Loucy (cell line): ENCODE measurements around the gene ESYT2.

Source experiments
- H2AFZ ChIP-seq: fragments of 200-600 bp; sonication (generic); 2 replicates; pipeline ENCODE4 v1.6.0; 2016; ENCODE audit warnings: antibody characterized with exemption, mild to moderate bottlenecking, low read length, moderate library complexity
- H3F3A ChIP-seq: fragments of 200-600 bp; 2 replicates; pipeline ENCODE4 v1.6.0; 2016; ENCODE audit warnings: antibody characterized with exemption, low read depth, mild to moderate bottlenecking
- H3K27me3 ChIP-seq: fragments of 200-600 bp; sonication (generic); 2 replicates; pipeline ENCODE4 v1.6.1; 2014; ENCODE audit warnings: low read length, mild to moderate bottlenecking; ENCODE audit not compliant: insufficient read depth, poor library complexity, severe bottlenecking
- H3K36me3 ChIP-seq: fragments of 200-600 bp; sonication (generic); 2 replicates; pipeline ENCODE4 v1.6.1; 2016; ENCODE audit warnings: low read length; ENCODE audit not compliant: insufficient read depth
- H3K4me1 ChIP-seq: fragments of 200-600 bp; sonication (generic); 2 replicates; pipeline ENCODE4 v1.5.1; 2014; ENCODE audit warnings: low read length, mild to moderate bottlenecking; ENCODE audit not compliant: insufficient read depth, poor library complexity, severe bottlenecking
- H3K4me2 ChIP-seq: fragments of 200-600 bp; sonication (generic); 2 replicates; pipeline ENCODE4 v1.6.0; 2014; ENCODE audit warnings: antibody characterized with exemption, low read length, low read depth, mild to moderate bottlenecking; ENCODE audit not compliant: poor library complexity, severe bottlenecking
- H3K4me3 ChIP-seq: fragments of 200-600 bp; sonication (generic); 2 replicates; pipeline ENCODE4 v1.5.1; 2014; ENCODE audit warnings: low read length, mild to moderate bottlenecking, mixed read lengths; ENCODE audit not compliant: poor library complexity, severe bottlenecking
- H3K79me2 ChIP-seq: fragments of 200-600 bp; sonication (generic); 2 replicates; pipeline ENCODE4 v1.6.1; 2014; ENCODE audit warnings: low read length; ENCODE audit not compliant: insufficient read depth
- H3K9ac ChIP-seq: fragments of 200-600 bp; sonication (generic); 2 replicates; pipeline ENCODE4 v1.6.0; 2014; ENCODE audit warnings: mild to moderate bottlenecking, low read depth, low read length, moderate library complexity; ENCODE audit not compliant: poor library complexity, severe bottlenecking
- H3K9me2 ChIP-seq: fragments of 200-600 bp; sonication (generic); replicated peaks from 2 replicates; pipeline ENCODE4 v1.6.1; 2016; ENCODE audit warnings: low read depth, low read length, mixed read lengths
- H3K9me3 ChIP-seq: fragments of 200-600 bp; sonication (generic); 2 replicates; pipeline ENCODE4 v1.6.1; 2014; ENCODE audit warnings: mild to moderate bottlenecking, antibody characterized with exemption, low read length, low read depth; ENCODE audit not compliant: insufficient read depth
- H4K20me1 ChIP-seq: fragments of 200-600 bp; sonication (generic); 2 replicates; pipeline ENCODE4 v1.6.0; 2014; ENCODE audit warnings: antibody characterized with exemption, low read length, mild to moderate bottlenecking; ENCODE audit not compliant: insufficient read depth, poor library complexity, severe bottlenecking
- EZH2phosphoT487 ChIP-seq: fragments of 200-600 bp; IDR thresholded peaks from 2 replicates; pipeline ENCODE4 v1.6.1; 2018; ENCODE audit warnings: antibody characterized with exemption, mild to moderate bottlenecking, moderate library complexity, borderline replicate concordance
- TF ChIP-seq, protein P1 (sequence below): fragments of 200-600 bp; sonication (generic); conservative IDR thresholded peaks from 2 replicates; pipeline ENCODE4 v1.5.1; 2014; ENCODE audit warnings: mild to moderate bottlenecking, antibody characterized with exemption, low read length

The ESYT2 gene

DNA sequence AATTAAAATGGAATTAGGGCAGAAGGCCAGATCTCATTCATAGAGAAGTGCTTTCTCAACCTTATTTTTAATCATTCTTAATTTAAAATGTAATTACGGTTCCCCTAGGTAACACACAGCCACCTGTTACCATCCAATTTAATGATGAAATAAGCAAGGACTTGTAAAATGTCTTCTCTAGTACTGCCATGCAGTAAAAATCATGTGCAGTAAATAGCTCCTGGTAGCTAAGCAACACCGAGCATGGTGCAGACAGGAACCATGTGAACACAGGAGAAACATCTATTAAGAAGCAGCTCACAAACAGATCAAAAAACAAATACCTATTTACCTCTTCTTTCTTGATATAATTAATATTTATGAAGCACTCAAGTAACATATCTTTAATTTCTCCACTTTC, 139.8 kb downstream of the ESYT2 start:
- H3K4me1 ChIP-seq = peaks cover 15% of the 10 kb centered on the region
- H3K9ac ChIP-seq = no peak overlapping the region
- H3K36me3 ChIP-seq = peaks cover 68% of the 10 kb centered on the region; the same call in 1 of the 2 replicates
- TF ChIP-seq, protein P1, sequence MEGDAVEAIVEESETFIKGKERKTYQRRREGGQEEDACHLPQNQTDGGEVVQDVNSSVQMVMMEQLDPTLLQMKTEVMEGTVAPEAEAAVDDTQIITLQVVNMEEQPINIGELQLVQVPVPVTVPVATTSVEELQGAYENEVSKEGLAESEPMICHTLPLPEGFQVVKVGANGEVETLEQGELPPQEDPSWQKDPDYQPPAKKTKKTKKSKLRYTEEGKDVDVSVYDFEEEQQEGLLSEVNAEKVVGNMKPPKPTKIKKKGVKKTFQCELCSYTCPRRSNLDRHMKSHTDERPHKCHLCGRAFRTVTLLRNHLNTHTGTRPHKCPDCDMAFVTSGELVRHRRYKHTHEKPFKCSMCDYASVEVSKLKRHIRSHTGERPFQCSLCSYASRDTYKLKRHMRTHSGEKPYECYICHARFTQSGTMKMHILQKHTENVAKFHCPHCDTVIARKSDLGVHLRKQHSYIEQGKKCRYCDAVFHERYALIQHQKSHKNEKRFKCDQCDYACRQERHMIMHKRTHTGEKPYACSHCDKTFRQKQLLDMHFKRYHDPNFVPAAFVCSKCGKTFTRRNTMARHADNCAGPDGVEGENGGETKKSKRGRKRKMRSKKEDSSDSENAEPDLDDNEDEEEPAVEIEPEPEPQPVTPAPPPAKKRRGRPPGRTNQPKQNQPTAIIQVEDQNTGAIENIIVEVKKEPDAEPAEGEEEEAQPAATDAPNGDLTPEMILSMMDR = no peak
- TF ChIP-seq EZH2phosphoT487 = no peak
- H3K9me2 ChIP-seq = no peaks in the 10 kb centered on the region
- no peak overlapping the region for H2AFZ ChIP-seq
- H3F3A ChIP-seq = no peaks in the 10 kb centered on the region
- H3K27me3 ChIP-seq = no peaks in the 10 kb centered on the region
- H3K9me3 ChIP-seq = no peaks in the 10 kb centered on the region
- H3K79me2 ChIP-seq = peaks cover 19% of the 10 kb centered on the region; the same call in 1 of the 2 replicates
- no peak overlapping the region for H3K4me3 ChIP-seq
- H4K20me1 ChIP-seq = no peaks in the 10 kb centered on the region
- H3K4me2 ChIP-seq = no peak overlapping the region

DNA sequence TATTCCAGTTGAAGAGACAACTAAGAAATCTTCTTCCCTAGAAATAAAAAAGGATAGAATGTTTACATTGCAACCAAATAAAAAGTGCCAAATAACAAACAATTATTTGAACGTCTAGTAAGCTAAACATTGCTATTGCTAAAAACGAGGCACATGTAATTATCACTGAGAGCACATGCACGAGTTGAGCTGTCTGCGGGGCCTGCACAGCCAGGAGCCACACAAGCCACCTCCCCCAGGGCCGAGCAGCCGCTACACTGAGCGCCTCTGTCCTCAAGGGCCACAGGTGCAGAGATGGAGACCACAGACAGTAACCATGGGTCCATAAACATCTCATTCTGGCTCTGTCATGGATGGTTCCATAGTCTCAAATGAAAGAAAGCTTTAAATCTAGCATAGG, 141.9 kb downstream of the ESYT2 start:
- no peaks in the 10 kb centered on the region for H3K9me2 ChIP-seq
- no peak for TF ChIP-seq EZH2phosphoT487
- TF ChIP-seq, protein P1 = no peak
- H3K36me3 ChIP-seq = peaks cover 83% of the 10 kb centered on the region; the same call in 1 of the 2 replicates

DNA sequence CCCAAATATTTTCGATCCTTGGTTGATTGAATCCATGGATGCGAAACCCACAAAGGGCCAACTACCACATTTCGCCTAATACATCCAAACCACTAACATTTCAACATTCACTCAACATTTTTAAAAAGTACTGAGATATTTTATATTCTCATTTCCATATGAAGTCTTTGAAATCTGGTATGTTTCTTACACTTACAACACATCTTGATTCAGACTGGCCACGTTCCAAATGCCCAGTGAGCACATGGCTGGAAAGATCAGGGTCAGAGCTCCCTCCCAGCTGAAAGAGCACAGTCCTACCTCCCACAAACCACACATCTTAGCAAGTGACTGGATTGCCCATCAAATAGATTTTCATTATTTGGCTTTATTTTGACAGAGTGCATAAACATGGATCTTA, 143.6 kb downstream of the ESYT2 start:
- no peaks in the 10 kb centered on the region for H3K9me2 ChIP-seq
- H3K4me1 ChIP-seq = peaks cover 2% of the 10 kb centered on the region
- H3K4me2 ChIP-seq = no peak overlapping the region
- H3K36me3 ChIP-seq = peaks cover 76% of the 10 kb centered on the region; the same call in 1 of the 2 replicates
- no peak overlapping the region for H3K4me3 ChIP-seq
- no peaks in the 10 kb centered on the region for H3K9me3 ChIP-seq
- H2AFZ ChIP-seq = no peak overlapping the region
- H3K79me2 ChIP-seq = no peaks in the 10 kb centered on the region
- H3K27me3 ChIP-seq = no peaks in the 10 kb centered on the region
- TF ChIP-seq, protein P1 = no peak
- TF ChIP-seq EZH2phosphoT487 = no peak
- no peaks in the 10 kb centered on the region for H3F3A ChIP-seq
- H4K20me1 ChIP-seq = no peaks in the 10 kb centered on the region
- no peak overlapping the region for H3K9ac ChIP-seq

More for the DNA sequence above, 141.9 kb downstream of the ESYT2 start:
- Histone ChIP-seq H3K27me3 (no peaks in the 10 kb centered on the region), H3K4me2 (no peak overlapping the region), H3F3A (no peaks in the 10 kb centered on the region), H3K79me2 (peaks cover 6% of the 10 kb centered on the region; the same call in 1 of the 2 replicates), H2AFZ (no peak overlapping the region), H3K4me3 (no peak overlapping the region), H3K9ac (no peak overlapping the region), H3K9me3 (no peaks in the 10 kb centered on the region), H4K20me1 (no peaks in the 10 kb centered on the region), H3K4me1 (no peaks in the 10 kb centered on the region)
